Hematopoietic multipotent progenitor cell treated with erythropoietin and hydrocortisone succinate and interleukin-3 and kit ligand, for 6 days (in vitro differentiated cells): ENCODE results near the gene TENT5C.

Source experiments
- DNase-seq: peaks from one replicate; pipeline ENCODE4 v3.0.0-alpha.2; 2015

Gene TENT5C

DNA sequence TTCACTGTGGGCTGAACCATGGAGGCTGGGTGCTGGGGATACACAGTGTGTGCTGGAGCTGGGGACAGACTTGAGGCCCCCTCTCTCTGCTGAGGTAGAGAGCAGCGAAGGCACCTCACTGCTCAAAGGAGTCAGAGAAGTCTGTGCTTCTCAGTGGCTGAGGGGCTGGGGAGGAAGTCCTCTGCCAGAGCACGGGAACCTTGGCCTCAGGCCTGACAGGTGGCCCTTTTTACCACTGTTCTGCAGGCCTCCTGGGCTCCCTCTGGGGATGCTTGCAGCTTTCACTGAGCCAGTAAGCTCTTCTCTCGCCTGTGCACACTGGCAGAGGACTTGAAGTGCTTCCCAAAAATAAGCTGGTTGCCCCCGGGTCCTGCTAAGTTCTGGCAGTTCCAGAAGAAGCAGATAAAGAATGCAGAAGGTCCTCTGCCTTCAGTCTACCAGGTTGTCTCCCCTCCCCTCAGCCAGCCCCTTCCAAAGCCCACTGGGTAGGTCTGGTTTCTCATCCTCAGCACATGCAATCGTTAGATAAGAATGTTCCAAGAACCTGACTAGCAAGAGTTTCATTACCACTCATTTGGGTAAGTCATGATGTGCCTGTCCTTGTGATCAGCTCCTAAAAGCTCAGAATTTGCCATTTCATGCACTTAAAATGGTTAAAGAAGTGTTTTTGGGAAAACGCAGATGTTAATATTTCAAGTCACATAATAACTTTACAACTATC lies 53.9 kb downstream of the TENT5C start:
- peak; percentile 96 for DNase-seq

DNA sequence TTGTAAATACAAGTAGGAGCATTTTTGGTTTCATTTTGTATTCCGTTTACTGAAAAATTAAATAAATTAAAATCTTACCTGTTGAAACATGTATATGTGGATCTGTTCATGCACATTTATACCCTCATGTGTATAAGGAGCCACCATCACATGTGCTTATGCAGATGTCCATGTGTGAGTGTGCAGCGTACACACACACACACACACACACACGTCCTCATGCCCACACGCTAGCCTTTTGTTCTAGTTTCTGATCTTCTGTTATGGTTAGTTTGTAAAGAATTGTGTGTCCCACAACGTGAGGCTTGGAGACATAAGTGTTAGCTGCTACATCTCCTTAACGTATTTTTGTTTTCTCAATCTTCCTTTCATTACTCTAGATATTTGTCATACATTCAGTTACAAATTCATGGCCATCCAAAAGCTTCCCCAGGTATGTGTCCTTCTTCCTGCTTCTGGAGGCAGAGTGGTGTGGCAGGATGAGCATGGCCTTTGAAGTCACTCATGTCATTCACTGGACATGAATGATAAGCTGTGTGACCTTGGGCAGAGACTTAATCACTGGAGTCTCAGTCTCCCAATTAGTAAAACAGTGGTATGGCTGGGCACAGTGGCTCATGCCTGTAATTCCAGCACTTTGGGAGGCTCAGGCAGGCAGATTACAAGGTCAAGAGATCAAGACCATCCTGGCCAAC lies 54.6 kb downstream of the TENT5C start:
- DNase-seq, result peak; percentile 36

DNA sequence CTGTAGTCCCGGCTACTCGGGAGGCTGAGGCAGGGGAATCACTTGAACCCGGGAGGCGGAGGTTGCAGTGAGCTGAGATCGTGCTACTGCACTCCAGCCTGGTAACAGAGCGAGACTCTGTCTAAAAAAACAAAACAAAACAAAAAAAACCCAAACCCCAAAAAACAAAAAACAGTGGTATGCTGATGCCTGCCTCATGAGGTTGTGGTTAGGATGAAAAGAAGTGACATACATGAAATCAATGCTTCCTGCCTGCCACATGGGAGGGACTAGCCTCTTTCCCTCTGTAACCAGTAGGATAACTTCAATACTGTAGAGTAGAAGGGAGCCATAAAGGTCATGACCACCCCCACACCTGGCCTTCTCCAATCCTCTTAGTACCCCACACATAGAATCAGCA lies 55.2 kb downstream of the TENT5C start:
- DNase-seq, result no peak

DNA sequence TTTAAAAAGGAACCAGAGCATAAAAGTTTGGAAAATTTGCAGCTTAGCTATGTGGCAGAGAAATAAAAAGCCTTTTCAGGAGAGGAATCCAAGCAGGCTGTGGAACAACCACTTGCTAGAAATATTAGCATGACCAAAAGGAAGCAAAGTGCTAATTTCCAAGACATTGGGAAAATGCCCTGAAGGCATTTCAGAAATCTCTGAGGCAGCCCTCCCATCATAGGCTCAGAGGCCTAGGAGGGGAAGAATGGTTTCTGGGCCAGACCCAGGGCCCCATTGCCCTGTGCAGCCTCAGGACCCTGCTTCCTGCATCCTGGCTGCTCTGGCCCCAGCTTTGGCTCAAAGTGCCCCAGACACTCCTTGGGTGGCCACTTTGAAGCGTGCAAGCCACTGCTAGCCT lies 56.8 kb downstream of the TENT5C start:
- DNase-seq, result no peak

DNA sequence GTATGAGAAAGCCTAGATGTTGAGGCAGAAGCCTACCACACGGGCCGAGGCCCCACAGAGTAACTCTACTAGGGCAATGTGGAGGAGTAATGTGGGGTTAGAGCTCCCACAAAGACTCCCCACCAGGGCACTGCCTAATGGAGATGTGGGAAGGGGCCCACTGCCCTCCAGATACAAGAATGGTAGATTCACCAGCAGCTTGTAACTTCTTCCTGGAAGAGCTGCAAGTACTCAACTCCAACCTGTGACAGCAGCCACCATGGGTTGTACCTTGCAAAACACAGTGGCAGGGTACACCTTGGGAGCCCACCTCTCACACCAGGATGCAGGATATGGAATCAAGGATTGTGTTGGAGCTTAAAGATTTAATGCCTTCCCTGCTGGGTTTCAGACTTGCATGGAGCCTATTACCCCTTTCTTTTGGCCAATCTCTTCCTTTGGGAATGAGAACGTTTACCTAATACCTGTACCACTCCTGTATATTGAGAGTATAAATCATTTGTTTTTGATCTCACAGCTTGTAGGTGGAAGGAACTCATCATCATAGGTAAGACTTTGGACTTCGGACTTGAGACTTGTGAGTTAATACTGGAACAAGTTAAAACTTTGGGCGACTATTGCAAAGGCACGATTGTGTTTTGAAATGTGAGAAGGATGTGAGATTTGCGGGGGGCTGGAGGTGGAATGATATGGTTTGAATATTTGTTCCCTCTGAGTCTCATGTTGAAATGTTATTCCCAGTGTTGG lies 57.5 kb downstream of the TENT5C start:
- no peak for DNase-seq

DNA sequence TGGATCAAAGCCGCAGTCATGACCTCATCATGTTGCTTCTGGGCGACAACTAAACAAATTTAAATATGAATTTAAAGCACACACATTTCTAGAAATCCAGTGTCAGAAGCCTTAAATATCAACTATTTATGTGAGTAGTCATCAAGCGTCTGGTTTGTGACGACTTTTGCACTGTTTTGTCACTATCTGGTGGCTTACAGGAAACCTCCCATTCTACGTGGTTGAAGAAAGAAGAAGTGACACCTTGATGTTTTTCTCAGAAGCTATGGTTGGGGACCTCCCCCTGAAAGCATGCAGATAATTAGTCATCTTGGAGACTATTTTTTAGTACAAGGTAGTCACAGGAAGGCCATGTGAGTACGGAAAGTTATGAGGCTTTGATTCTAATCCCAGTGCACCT lies 58.5 kb downstream of the TENT5C start:
- DNase-seq, result no peak

DNA sequence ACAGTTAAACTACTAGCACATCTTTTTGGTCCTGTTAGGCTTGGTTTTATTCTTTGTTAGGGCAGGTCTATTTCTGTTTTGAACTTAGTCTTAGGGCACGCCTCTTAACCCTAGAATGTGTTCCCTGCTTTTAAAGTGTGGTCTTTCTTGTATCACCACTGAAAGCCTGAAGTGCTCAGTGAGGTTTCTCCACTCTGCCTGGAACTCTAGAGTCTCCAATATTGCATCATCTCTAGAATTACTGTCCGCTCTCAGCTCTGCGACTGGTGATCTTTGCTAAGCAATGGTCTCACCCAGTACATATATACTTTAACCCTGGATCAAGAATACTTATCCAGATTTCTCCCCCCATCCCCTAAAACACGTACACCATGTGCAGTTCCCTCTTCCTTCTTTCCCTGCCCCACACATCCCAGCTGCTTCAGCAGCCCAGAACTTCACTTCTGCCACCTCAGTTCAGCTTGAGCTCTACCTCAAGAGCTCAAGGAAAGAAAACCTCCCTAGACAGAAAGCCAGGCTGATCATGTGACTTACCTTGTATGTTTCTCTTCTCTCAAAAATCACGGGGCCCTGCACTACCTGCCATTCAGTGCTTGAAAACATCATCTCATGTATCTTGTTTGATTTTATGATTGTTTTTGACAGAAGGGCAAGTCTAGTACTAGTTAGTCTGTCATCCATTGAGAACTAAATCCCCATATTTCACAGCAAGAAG lies 59.9 kb downstream of the TENT5C start:
- DNase-seq, result no peak

DNA sequence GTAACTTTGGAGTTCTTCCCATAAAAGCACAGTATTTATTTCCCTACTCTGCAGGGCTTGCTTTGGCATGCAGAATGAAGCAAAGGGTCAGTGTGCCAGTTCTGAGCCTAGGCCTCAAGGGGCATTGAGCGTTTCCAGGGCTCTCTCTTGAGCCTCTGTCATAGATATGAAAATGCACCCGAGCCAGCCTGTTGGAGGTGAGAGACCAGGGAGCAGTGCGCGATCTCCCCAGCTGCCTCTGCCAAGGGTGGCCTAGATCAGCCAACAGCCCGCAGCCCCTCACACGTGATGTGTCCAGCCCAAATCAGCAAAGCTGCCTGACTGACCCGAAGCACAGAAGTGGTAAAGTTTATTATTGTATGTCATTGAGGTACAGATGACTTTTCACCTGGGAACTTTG lies 63.7 kb downstream of the TENT5C start:
- DNase-seq, result no peak

DNA sequence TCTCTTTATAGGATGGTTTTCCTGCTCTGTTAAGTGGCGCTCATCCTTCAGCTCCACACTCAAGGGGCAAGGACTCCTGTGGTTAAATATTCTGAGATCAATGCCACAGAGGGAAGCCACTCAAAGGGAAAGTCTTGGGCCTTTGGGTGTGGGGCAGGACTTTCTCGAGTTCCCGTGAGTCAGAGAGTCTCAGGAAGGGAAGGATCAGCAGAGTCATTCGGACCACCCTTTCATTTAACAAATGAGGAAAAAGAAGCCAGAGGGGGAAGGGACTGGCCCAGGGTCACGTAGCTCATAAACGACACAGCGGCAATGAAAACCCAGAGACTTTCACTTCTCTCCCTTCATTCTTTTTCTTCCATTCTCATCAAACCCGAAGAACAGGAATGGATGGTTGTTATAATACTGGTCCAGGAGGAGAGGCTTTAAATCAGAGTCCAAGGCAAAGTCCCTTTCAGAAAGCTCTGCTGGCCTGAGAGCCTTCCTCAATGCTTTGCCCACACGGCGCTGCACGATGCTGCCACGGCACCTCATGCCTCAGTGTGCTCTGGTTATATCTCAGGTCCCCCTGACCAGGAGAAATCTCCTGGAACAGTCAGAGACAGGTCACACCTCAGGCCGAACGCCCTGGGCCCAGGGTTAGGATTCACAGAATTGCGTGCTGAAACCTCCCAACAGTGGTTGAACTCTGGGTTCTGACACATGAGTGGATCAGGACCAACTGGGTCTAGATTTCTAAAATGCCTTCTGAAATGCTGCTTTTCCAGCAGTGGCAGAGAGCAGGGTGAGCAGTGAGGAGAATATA lies 65.3 kb downstream of the TENT5C start:
- DNase-seq, result no peak

DNA sequence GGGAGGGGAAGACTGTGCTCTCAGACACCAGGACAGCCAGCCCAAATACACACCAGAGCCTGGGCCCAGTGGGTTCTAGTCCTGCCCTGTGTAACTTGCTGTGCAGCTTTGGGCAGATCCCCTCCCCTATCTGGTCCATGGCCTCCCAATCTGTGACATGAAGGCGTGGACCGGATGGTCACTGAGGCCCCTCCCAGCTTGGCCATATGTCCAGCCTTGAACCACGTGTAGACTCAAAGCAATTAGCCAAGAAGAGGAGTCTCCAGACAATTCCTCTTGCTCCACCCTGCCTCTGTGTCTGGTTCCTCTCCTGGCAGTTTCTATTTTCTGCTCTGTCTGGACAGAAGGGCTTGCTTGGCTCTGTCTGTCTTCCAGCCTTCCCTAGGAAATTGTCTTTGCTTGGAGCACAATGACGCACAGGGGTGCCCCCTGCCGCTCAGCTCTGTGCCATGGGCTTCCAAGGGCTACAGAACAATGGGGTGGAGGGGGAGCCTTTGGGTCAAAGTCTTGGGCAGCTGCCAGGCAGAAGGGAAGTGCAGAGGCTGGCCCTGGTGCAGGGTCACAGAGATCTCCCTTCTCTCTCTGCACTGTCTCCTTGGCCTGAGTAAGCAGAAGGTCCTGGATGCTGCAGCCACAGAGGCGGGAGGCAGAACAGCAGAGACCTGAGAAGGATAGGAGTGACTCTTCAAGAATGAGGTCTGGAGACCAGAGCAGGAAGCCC lies 66.1 kb downstream of the TENT5C start:
- peak; percentile 66 for DNase-seq

DNA sequence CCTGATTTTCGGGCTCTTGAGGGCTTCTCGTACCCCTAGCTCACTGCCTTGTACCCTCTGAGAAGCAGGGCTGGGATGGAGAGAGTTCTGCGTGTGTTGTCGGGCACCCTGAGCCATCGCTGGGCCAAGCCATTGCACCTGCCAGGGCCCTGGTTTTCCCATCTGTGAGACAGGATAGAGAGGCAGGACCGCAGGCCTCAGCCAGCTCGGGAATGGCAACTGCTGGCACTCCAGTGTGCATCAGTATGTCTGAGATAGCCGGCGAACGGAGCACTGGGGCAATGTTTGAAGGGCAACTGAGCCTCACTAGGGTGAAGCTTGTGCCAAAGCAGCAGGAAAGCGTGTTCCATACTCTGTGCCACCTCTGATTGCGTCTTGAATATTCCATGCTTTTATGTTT lies 66.9 kb downstream of the TENT5C start:
- no peak for DNase-seq

DNA sequence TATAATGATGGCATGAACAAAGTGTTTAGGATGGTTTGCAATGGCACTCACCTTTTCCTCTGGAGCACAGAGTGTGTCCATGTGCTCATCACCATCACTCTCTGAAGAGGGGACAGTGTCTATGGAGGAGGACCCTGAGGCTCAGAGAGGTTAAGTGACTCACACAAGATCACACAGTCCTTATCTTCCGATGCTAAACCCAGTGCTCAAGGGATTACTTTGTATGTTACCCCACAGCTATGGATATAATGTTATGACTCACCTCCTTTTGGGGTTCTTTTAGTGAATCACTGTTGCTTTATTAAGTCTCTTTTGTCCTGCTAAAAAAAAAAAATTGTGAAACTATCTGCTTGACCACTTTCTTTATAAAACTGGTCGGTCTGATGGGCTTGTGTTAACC lies 67.6 kb downstream of the TENT5C start:
- no peak for DNase-seq

DNA sequence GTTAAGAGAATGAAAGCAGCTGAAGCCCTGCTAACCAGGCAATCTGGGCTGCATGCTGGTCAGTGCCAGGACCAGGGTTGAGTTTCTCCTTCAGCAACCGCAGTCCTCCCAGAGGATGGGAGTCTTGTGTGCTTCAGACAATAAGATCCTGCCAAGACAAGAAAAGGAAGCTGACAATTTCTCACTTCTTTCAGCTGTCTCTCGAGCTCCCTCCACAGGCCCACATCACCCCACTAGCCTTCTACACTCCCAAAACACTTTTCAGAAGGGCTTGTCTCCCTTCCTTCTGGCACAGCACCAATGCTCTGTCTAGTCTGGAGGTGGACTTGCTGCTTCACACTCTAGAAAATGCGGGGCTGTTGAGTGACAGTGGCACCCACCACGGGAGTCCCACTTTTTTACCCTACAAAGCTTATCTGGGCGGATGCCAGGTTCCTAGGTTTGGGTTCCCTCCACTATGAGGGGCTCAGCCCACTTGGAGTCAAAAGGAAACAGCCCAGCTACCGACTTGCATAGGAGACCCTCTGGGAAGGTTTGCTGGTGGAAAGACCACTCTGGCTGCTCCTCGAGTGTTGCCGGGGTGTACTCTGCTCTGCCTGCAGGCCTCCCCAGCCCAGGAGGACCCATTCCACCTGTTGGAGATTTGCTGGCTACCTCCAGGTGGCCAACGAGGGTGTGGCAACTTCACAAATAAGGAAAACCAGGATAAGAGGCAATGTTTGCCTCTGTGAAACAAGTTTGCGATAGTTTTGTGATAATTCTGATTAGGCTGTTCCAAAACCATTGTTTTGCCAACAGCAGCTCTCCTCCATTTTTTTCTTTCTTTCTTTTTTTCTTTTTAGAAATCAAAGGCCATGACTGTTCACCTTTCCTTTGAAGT lies 68.9 kb downstream of the TENT5C start:
- peak; percentile 84 for DNase-seq

DNA sequence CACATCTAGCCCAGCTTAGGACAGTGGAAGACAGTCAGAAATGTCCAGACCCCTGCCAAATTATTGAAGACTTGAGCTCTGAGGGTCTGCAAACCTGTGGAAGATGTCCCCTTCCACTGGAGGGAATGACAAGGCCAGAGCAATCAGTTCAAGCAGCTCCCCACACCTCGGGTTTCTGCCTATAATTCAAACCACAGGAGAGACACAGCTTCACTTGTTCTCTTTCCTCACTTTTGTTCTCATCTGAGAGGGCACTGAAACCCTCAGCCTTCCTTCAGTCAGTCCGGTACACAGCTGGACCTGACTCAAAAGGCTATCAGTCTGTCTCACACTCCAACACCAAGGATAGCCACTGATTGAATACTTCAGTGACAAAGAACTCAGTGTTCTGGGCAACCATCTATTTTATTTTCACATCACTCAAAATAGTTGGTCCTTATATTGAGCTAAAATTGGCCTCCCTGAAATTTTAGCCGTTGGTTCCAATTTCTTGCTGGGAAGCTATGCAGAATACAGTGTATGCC lies 70.1 kb downstream of the TENT5C start:
- DNase-seq, result no peak

DNA sequence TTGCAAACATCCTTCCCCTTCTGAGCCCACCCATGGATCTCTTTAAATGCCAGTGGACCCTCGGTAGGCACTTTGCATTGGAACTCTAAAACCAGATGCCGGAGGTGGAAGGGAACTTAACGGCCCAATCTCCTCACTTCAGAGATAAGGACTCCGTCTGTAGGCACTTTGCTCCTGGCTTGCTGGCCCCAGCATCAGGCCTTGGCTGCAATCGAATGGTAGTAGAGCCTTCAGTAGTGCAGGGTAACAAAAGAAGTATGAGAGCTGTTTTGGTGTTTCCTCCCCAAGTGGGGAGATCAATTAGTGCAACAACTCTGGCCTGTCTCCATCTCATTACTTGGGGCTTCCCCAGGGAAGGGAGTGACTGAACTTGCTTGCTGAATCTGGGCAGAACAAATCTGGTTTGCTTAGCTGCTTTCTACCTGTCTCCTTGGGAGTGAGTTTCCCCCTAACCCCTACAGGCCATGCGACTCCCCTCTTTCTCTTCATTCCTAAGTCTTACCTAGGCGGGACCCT lies 70.8 kb downstream of the TENT5C start:
- no peak for DNase-seq
